Activated naive CD4-positive, alpha-beta T cell treated with anti-CD3 and anti-CD28 coated beads, Interleukin-2, amount 50 U/mL, for 16 hours (primary cell): ENCODE results near the gene POLR3H.
A peak's percentile ranks its signal among the peaks of the same experiment; 100 is the strongest.
"Not testable (repeated sequence)": the region's sequence is repeated elsewhere in the genome, so short reads cannot be mapped to it uniquely, and the experiment has no call there.

Source experiments
- DNase-seq: peaks from one replicate; pipeline ENCODE4 v3.0.0-alpha.2; 2020

The POLR3H gene, protein sequence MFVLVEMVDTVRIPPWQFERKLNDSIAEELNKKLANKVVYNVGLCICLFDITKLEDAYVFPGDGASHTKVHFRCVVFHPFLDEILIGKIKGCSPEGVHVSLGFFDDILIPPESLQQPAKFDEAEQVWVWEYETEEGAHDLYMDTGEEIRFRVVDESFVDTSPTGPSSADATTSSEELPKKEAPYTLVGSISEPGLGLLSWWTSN

DNA sequence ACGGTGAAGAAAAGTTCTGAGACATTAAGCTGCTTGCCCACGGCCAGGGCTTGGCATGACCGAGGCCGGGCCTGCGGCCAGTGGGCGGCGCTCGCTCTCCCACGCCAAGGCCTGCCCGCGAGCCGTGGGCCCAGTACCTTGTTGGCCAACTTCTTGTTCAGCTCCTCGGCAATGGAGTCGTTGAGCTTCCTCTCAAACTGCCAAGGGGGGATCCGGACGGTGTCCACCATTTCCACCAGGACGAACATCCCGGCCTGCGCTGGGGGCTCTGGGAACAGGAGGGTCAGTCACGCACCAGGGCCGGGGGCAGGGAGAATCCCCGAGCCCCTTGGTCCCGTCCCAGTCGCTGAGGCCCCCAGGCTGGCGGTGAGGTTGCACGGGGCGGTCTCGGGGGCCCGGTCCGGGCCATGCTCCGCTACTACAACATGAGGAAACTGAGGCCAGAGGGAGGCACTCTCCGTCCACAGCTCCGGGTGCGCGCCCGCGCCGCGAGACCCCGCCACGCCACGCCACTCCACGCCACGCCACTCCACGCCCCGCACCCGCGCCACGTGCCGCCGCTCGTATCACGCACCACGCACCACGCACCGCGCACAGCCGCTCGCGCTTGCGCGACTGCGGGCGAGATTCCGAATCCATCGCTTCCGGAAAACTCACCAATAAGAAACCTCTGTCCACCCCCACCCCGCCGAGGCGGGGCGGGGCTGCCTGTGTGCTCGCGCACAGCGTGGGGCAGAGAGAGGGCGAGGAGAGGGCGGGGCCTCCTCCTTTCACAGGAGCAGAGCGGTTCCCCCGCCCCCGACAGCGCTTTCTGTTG is at the start of gene POLR3H:
TSS of gene POLR3H (minus strand) at position 617 of the 817 bp plus-strand sequence. CDS start at position 248, 369 bp downstream.
- DNase-seq = peak; percentile 98

DNA sequence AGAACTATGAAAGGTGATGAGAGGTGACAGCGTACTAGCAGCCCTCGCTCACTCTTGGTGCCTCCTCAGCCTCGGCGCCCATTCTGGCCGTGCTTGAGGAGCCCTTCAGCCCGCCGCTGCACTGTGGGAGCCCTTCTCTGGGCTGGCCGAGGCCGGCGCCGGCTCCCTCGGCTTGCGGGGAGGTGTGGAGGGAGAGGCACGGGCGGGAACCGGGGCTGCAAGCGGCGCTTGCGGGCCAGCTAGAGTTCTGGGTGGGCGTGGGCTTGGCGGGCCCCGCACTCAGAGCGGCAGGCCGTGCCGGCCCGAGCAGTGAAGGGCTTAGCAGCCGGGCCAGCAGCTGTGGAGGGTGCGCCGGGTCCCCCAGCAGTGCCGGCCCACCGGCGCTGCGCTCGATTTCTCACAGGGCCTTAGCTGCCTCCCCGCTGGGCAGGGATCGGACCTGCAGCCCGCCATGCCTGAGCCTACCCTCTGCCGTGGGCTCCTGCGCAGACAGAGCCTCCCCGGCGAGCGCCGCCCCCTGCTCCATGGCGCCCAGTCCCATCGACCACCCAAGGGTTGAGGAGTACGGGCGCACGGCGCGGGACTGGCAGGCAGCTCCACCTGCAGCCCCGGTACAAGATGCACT is 49.2 kb upstream of the POLR3H start:
- not testable (repeated sequence) for DNase-seq

DNA sequence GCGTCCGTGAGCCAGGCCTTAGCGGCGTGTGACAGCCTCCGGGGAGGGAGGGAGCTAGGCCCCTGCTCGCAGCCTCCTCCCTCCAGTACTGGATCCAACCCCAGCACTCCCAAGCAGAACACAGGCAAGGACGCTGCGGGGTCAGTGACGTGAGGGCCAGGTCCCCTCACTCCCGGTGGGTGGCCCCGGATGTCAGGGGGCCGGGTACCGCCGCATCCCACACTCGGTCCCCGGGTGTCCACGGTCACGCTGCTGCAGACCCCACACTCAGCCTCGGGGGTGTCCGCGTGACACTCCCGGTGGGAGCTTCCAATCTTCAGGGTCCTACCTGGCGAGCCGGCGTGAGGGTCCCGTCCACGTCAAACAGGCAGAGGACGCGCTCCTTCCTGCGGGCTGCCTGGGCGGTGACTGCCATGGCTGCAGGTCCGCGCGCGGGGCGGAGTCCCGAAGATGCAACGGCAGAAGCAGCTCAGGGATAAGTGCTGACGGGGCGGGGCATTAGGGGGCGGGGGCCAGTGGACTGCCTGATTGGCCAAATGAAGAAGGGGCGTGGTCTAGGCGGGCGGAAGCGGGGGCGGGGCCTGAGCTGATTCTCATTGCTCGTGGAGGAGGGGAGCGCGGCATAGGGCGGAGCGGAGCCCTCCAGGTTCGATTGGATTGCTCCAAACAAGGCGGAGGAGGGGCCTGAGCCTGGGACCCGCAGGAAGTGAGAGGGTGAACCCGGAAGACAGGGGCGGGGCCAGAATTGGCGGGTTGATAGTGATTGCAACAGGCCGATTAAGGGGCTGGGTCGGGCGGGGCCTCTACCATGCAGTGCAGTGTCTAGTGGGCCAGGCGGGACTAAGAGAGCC is 45.3 kb upstream of the POLR3H start, which contains the start of gene PMM1:
TSS of gene PMM1 (minus strand) at position 450 of the 851 bp plus-strand sequence. CDS start at position 415, 35 bp downstream.
- peak; percentile 100 for DNase-seq

DNA sequence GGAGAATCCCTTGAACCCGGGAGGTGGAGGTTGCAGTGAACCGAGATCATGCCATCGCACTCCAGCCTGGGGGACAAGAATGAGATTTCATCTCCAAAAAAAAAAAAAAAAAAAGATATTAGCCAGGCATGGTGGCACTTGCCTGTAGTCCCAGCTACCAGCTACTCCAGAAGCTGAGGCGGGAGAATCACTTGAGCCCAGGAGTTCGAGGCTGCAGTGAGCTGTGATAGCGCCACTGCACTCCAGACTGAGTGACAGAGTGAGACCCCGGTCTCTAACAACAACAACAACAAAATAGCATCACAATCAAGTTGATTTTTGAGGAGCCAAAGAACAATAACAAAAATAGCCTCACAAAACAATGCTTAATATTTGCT is 43.1 kb upstream of the POLR3H start:
- no peak for DNase-seq

DNA sequence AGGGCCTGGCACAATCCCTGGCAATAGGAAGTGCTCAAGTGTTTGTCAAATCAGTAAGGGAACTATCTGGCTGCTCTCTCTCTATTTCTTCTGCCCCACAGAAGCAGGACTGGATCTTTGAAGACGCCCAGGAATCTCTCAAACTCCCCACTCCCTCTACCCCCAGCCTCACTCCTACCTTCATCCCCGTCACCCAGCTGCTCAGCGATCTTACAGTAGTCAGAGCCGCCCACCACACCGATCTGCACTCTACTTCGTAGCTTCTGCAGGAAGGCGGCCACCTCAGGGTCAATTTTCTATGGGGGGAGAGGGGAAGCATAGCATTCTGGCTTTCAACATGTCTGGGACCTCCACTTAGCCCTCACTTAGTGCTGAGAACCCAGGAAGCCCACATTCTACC is 41.6 kb upstream of the POLR3H start:
- no peak for DNase-seq

DNA sequence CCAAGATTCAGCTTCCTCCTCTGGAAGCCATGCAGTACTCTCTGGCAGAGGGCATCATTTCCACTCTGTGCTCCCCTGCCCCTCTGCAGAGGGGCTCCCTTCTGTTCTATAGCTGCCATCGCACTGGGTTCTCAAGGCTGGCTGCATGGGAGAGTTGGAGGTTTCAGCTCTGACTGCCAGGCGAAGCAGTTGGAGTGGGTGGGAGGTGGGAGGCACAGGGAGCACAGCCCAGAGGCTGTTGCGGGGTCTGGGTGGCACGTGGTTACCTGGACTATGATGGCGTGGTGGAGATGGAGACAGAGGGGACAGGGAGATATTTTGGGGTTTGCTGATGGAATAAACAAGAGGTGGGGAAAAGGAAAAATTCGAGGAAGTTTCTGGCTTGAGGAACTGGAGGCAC is 40.6 kb upstream of the POLR3H start:
- no peak for DNase-seq

DNA sequence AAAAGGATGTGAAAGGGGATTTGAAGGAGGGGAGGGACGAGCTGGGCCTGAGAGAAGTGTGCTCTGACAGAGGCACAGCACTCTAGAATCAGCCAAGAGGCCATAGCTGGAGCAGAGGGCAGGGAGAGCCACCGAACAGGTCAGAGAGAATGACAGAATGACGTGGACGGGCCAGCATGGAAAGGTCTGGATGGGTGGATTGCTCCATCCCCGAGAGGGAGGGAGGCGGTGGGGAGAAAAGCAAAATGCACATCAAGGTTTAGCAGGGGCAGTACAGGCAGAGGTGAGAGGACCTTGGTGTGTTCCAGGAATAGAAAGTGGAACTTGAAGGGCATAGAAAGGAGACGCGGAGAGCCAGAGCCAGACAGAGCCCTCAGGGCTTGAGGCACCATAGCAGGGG is 38.4 kb upstream of the POLR3H start:
- DNase-seq = no peak

DNA sequence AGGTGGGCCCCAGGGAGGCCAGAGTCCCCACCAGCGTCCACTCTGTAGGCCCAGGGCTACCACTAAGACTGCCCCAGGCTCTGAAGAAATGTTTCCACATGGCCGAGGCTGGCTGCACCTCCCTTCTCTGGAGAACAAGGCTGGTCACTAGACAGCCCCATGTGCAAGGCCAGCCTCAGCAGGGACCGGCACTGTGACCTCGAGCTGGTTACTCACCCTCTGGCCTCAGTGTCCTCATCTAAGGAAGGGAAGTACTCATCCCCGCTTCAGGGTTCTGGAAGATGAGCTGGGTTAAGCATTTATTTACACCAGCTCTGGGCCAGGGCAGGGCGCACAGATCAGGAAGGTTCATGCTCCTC is 35.7 kb upstream of the POLR3H start:
- no peak for DNase-seq

DNA sequence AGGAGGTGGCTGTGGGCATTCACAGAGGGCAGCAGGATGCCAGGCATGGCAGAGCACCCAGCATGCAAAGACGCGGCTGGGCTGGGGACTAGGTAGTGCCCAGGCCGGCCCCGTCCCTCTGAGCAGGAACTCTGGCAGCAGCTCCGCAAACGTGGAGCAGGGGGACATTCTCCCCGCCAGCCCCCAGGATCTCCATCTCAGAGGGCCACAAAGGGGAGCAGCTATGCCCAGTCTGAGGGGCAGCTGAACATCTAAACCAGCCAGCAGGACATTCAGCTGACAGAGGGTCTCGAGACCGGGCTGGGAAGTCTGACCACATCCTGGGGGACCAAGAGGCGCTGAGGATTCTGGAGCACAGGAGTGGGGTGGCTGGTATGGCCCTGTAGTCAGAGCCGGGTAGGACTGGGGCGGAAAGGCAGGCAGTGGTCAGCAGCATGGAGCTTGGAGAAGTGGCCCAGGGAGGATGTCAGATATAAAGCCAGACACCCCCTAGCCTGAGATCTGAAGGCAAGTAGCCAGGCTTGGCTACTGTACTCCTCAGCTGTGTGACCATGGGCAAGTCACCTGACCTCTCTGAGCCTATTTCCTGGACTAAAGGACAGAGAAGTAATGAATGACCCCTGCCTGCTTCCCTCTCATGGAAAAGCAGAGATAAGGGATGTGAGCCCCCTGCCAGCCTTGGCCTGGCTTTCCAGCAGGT is 35.2 kb upstream of the POLR3H start:
- DNase-seq = no peak

DNA sequence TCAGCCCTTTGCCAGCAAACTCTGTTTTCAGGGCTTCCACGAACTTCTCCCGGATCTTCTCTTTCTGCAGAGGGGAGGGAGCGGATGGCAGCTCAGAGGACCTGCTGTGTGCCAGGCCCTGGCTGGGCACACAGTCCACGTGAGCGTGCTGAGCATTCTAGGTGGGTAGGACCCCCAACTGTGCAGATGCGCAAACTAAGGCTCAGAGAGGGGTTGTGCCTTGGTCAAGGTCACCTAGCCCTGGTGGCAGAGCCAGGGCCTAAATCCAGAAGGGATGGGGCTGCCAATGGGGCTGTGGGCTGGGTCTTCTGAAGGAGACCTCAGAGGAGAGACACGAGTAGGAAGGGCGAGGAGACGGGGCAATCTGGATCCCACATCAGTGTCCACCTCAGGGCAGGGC is 34.5 kb upstream of the POLR3H start:
- no peak for DNase-seq

DNA sequence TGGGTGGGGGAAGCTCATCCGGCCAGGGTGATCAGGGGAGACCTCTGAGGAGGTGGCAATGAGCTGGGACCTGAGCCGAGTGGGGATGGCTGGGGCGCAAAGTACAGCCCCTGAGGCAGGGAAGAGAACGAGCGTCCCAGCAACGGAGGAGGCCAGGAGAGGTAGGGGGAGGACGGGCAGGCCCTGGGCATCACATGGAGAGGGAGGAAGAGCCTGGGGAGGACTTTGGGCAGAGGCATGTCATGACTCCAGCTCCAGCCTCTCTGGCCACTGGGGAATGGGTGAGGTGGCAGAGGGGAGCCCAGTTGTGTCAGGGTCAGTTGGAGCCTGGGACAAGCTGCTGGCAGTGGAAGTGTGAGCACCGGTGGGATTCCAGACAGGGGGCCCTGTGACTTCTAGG is 33.8 kb upstream of the POLR3H start:
- no peak for DNase-seq

DNA sequence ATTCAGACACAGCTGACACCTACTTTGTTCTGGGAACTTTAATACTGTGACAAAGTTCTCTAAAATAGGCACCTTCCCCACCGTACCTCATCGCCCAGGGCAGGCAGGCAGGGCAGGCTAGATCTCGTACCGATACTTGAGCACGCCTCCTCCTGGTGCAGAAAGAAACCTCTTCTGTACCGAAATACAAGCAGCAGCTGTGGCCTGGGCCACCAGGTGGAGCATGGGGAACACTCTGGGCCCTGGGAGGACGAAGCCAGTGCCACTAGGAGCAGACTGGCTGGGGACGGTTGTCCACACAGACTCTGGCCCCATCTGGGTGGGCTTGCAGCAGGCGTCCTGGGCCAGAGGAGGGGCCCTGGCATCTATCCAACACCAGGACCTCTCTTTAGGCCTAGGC is 32.6 kb upstream of the POLR3H start:
- DNase-seq = peak; percentile 21

DNA sequence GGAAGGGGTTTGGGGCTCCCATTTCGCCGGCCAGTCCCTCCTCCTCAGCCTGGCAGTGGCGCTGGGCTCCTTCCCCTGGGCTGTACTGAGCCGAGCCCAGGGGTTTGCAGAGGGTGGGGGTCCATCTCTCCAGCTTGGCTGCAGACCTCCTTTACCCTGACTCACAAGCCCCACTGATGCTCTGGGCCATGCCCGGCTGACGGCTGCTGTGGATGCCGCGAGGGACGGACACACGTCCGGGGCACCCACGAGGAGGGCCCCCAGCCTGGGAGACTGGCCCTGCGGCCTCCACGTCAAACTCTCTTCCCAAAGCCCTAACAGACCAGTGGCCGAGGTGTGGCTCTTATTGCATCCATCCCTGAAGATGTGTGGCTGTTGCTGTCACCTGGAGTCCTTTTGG is 31.3 kb upstream of the POLR3H start:
- DNase-seq = no peak

DNA sequence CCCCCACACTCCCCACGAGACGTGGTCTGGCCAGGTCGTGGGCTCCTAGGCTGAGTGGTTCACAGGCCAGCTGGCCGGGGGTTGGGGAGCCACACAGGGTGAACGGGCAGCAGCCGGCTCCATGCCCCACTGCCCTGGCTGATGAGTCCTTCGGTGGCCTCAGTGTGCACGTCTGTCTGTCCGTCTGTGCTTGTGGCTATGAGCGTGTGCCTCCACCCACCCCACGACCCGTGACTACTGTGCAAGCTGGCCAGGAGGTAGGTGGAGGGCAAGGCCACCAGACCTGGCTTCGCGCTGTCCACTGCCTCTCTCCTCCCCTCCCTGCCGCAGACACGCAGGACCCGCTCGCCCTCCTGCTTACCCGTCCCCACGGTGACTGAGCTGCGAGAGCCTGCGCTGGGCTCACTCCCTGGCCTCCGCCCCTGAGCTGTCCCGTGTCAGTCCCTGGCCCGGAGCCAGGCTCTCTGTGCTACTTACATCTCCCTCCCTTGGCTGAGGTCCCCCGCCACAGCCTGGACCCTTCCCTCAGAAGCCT is 30.6 kb upstream of the POLR3H start:
- no peak for DNase-seq

DNA sequence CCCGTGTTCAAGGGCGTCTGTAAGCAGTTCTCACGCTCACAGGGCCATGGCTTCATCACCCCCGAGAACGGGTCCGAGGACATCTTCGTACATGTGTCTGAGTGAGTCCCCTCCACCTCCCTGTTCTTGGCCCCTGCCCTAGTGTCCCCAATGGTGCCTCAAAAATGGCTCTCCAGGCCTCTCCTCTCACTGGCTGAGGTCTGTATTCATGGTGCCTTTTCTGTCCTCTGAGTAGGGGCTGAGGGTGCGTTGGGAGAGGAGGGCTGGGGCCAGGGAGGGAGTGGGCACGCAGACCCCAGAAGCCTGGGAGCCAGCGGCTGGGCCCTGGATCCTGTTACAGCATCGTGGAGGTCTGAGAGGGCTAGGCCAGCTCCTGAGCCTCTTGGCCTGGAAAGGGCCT is 29.4 kb upstream of the POLR3H start:
- no peak for DNase-seq

DNA sequence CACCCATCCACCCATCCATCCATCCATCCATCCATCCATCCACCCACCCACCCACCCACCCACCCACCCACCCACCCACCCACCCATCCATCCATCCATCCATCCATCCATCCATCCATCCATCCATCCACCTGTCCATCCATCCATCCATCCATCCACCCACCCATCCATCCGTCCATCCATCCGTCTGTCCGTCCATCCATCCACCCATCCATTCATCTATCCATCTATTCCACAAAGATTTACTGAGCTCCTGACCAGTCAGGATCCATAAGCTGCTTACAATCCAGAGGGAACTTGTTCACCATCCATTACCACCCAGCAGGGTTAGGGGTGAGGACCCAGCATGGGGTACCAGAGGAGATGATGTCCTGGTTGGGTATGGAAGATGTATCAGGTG is 28.0 kb upstream of the POLR3H start:
- DNase-seq = not testable (repeated sequence)

DNA sequence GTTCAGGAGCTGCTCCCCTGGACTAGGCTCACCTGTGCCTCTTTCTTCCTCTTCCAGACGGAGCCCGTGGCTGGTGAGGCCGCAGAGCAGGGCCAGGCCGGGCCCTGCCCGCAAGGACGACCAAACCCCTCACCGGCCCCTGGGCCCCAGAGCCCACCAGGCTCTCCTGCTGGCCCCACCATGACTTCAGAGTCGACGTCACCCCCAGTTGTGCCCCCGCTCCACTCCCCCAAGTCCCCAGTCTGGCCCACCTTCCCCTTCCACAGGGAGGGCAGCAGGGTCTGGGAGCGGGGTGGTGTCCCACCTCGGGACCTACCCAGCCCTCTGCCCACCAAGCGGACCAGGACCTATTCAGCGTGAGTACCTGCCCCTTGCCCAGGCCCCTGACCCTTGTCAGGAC is 27.5 kb upstream of the POLR3H start:
- no peak for DNase-seq

DNA sequence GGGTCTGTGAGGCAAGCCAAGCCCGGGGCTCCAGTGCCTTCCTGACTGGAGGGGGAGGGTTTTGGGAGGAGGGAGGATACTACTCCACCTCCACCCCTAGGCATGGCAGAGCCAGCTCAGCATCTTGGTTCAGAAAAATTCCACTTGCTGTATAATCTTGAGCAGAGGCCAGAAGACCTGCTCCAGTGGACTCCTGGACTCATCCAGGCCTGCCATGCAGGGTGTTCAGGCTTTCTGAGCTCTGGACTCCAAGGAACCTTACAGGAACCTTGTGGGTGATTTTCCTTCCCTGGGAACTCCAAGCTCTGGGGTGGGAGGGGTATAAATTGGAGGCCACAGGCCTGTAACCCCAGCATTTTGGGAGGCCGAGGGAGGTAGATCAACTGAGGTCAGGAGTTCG is 26.0 kb upstream of the POLR3H start:
- no peak for DNase-seq

DNA sequence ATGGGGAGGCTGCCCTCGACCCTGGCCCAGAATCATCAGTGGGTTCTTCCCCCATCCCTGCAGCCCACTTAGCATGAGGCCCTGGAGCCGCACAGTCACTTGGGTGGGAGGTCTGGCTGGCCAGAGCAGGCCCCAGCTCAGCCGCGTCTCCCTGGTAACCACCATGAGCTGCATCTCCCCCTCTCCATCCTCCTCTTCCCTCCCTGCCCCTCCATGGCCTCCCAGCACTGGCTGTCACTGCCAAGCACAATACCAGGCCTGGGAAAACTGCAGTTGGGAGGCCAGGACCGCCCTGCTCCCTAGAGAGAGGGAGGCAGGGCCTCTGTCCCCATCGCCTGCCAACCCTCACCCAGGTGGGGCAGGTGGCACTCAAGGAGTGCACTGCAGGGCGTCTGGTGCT is 24.5 kb upstream of the POLR3H start:
- DNase-seq = no peak

DNA sequence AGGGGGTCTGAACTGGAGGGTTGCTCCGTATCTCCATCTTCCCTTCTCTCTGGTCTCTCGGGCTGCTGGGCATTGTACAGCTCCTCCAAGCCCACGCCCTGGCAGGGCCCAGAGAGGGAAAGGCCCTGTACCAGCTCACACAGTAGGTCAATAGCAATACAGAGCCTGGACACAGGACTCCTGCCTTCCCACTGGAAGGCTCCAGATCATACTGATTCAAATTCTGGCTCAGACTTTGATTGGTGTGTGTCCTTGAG is 23.2 kb upstream of the POLR3H start:
- no peak for DNase-seq

DNA sequence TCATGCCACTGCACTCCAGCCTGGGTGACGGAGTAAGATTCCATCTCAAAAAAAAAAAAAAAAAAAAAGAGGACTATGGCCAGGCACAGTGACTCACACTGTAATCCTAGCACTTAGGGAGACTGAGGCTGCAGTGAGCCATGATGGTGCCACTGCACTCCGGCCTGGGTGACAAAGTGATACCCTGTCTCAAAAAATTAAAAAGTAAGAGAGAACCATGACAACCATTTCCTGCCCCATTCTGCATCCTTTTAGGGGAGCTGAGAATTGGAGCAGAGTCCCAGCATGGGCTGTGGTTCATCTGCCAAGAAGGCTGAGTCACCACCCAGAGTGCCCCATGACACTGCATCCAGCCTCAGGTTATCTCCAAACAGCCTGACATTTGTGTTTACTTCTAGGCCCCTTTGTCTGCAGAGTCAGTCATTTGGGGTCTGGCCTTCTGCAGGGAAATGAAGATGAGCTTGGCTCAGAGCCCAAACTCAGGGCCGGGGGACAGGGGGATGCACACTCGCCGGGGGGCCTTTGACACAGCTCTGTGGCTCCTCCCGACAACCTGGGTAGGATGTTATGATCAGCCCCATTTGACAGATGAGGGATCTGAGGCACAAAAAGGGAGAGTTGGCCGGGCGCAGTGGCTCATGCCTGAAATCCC is 21.3 kb upstream of the POLR3H start:
- no peak for DNase-seq

DNA sequence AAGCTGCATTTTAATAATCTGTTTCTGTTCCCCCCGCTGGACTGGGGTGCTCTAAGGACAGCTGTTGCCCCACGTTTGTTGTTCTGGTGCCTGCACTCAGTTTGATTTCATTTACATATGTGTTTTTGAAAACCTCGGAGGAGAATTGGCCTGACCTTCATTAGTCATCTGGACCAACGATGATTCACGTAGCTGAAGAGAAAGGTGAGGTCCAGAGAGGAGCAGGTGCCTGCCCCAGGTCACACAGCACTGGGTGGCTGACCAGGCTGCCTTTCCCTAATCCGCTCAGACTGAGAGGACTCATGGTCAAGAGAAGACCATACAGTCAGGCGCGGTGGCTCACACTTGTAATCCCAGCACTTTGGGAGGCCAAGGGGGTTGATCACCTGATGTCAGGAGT is 20.3 kb upstream of the POLR3H start:
- DNase-seq = no peak
